HEK293 (cell line): ENCODE measurements around the gene TPD52L1.
A peak's percentile ranks its signal among the peaks of the same experiment; 100 is the strongest.

Experiments used
- CTCF ChIA-PET: fragments of 350-600 bp; formaldehyde crosslinking; extraction: SDS; loops from one replicate; lab custom pipeline; 2021; ENCODE audit warnings: antibody characterized with exemption; lab: Yijun Ruan, JAX
- POLR2A ChIA-PET: fragments of 300-600 bp; formaldehyde crosslinking; extraction: SDS; loops from one replicate; lab custom pipeline; 2020; ENCODE audit warnings: antibody characterized with exemption, inconsistent platforms; lab: Yijun Ruan, JAX
- H3K27ac ChIP-seq: fragments of 200-500 bp; sonication (Bioruptor generic); 2 replicates; pipeline ENCODE4 v1.5.1; 2014; ENCODE audit warnings: low read depth, low read length, control low read depth, inconsistent platforms; ENCODE audit errors: extremely low read depth
- H3K36me3 ChIP-seq, 2 experiments: fragments of 200-500 bp in 1 of 2; sonication (Bioruptor generic) in 1 of 2; 1 replicate in 1 of 2; 2 replicates in 1 of 2; pipeline ENCODE4 v1.5.1; 2014 to 2017; ENCODE audit warnings: inconsistent platforms in 2 of 2, low read length in 2 of 2; ENCODE audit not compliant: control insufficient read depth in 2 of 2, insufficient read depth in 1 of 2
- H3K4me1 ChIP-seq: fragments of 200-500 bp; sonication (Bioruptor generic); 2 replicates; pipeline ENCODE4 v1.5.1; 2014; ENCODE audit warnings: mild to moderate bottlenecking, low read length, inconsistent platforms; ENCODE audit not compliant: control insufficient read depth, insufficient read depth
- H3K4me3 ChIP-seq: 2 replicates; pipeline ENCODE4 v1.5.1; 2011; ENCODE audit warnings: low read depth, mild to moderate bottlenecking, control low read depth, low read length, moderate library complexity
- H3K9me3 ChIP-seq: fragments of 200-500 bp; sonication (Bioruptor generic); 2 replicates; pipeline ENCODE4 v1.5.1; 2014; ENCODE audit warnings: low read depth, low read length, inconsistent platforms; ENCODE audit not compliant: control insufficient read depth, insufficient read depth
- KLF17 ChIP-seq: fragments of 450-650 bp; formaldehyde crosslinking; IDR thresholded peaks from 2 replicates; pipeline ENCODE4 v1.5.1; 2016; ENCODE audit warnings: missing biosample characterization, missing genetic modification characterization
- OSR2 ChIP-seq: fragments of 450-650 bp; formaldehyde crosslinking; IDR thresholded peaks from 2 replicates; pipeline ENCODE4 v1.5.1; 2016; ENCODE audit warnings: missing biosample characterization, missing genetic modification characterization
- WT1 ChIP-seq: fragments of 450-650 bp; formaldehyde crosslinking; IDR thresholded peaks from 2 replicates; pipeline ENCODE4 v1.5.1; 2016; ENCODE audit warnings: missing biosample characterization, missing genetic modification characterization
- ZBTB10 ChIP-seq: fragments of 450-650 bp; formaldehyde crosslinking; IDR thresholded peaks from 2 replicates; pipeline ENCODE4 v1.5.1; 2016; ENCODE audit warnings: missing biosample characterization, missing genetic modification characterization
- ZBTB20 ChIP-seq: fragments of 450-650 bp; formaldehyde crosslinking; IDR thresholded peaks from 2 replicates; pipeline ENCODE4 v1.5.1; 2016; ENCODE audit warnings: missing biosample characterization, missing genetic modification characterization
- ZBTB6 ChIP-seq: fragments of 450-650 bp; formaldehyde crosslinking; IDR thresholded peaks from 2 replicates; pipeline ENCODE4 v1.5.1; 2017; ENCODE audit warnings: missing biosample characterization, missing genetic modification characterization
- ZFHX2 ChIP-seq: fragments of 450-650 bp; formaldehyde crosslinking; conservative IDR thresholded peaks from 2 replicates; pipeline ENCODE4 v1.5.1; 2016; ENCODE audit warnings: missing biosample characterization, missing genetic modification characterization
- ZNF10 ChIP-seq: fragments of 450-650 bp; formaldehyde crosslinking; IDR thresholded peaks from 2 replicates; pipeline ENCODE4 v1.5.1; 2017; ENCODE audit warnings: missing biosample characterization, missing genetic modification characterization
- ZNF16 ChIP-seq: fragments of 450-650 bp; formaldehyde crosslinking; IDR thresholded peaks from 2 replicates; pipeline ENCODE4 v1.5.1; 2016; ENCODE audit warnings: low read depth, missing biosample characterization, missing genetic modification characterization
- ZNF211 ChIP-seq: fragments of 450-650 bp; formaldehyde crosslinking; IDR thresholded peaks from 2 replicates; pipeline ENCODE4 v1.5.1; 2016; ENCODE audit warnings: low read depth, missing biosample characterization, missing genetic modification characterization
- ZNF266 ChIP-seq: fragments of 450-650 bp; formaldehyde crosslinking; IDR thresholded peaks from 2 replicates; pipeline ENCODE4 v1.5.1; 2016; ENCODE audit warnings: missing biosample characterization, missing genetic modification characterization, low read depth
- ZNF350 ChIP-seq: fragments of 450-650 bp; formaldehyde crosslinking; IDR thresholded peaks from 2 replicates; pipeline ENCODE4 v1.5.0; 2017; ENCODE audit warnings: missing biosample characterization, mild to moderate bottlenecking, missing genetic modification characterization
- ZNF394 ChIP-seq: fragments of 450-650 bp; formaldehyde crosslinking; IDR thresholded peaks from 2 replicates; pipeline ENCODE4 v1.5.1; 2016; ENCODE audit warnings: missing biosample characterization, missing genetic modification characterization, mild to moderate bottlenecking, moderate library complexity, borderline replicate concordance
- ZNF488 ChIP-seq: fragments of 450-650 bp; formaldehyde crosslinking; IDR thresholded peaks from 2 replicates; pipeline ENCODE4 v1.5.1; 2016; ENCODE audit warnings: missing biosample characterization, missing genetic modification characterization
- ZNF600 ChIP-seq: fragments of 450-650 bp; formaldehyde crosslinking; IDR thresholded peaks from 2 replicates; pipeline ENCODE4 v1.5.1; 2016; ENCODE audit warnings: missing biosample characterization, missing genetic modification characterization
- ZSCAN23 ChIP-seq: fragments of 450-650 bp; formaldehyde crosslinking; IDR thresholded peaks from 2 replicates; pipeline ENCODE4 v1.5.1; 2016; ENCODE audit warnings: missing biosample characterization, missing genetic modification characterization
- TF ChIP-seq, protein P1 (sequence below): fragments of 450-650 bp; formaldehyde crosslinking; IDR thresholded peaks from 2 replicates; pipeline ENCODE4 v1.5.1; 2016; ENCODE audit warnings: missing biosample characterization, missing genetic modification characterization

TPD52L1 gene

GRCh38 chr6:125183391-125183790, 29.8 kb downstream of the TPD52L1 start:
- no peaks in the 10 kb centered on the region for H3K9me3 ChIP-seq
- no peaks in the 10 kb centered on the region for H3K36me3 ChIP-seq
- no peak overlapping the region for H3K27ac ChIP-seq
- H3K4me1 ChIP-seq = no peaks in the 10 kb centered on the region
- no peak for TF ChIP-seq ZNF16 (tag by site-specific recombination)
- no peak for TF ChIP-seq ZNF488 (tag by site-specific recombination)
- no peak for TF ChIP-seq KLF17 (tag by site-specific recombination)
- no peak for TF ChIP-seq WT1 (tag by site-specific recombination)
- TF ChIP-seq ZNF350 (tag by site-specific recombination) = no peak
- no peak for TF ChIP-seq ZNF394 (tag by site-specific recombination)
- no peak for TF ChIP-seq ZBTB20
- TF ChIP-seq ZNF211 (tag by site-specific recombination) = no peak
- TF ChIP-seq ZNF600 = no peak
- TF ChIP-seq ZNF266 = no peak
- no peak for TF ChIP-seq ZFHX2
- TF ChIP-seq ZBTB10 (tag by site-specific recombination) = no peak
- no peak for TF ChIP-seq ZSCAN23 (tag by site-specific recombination)
- no peak for TF ChIP-seq OSR2
- TF ChIP-seq, all 188 proteins: peak for 0
- CTCF ChIA-PET = interaction anchor here (0.6 to 1.3 kb wide), 3 partner anchors 30 to 130 kb away, joined by 3 read pairs; partner anchors contain the start of gene TPD52L1
- POLR2A ChIA-PET = no interaction called here
- H3K4me3 ChIP-seq = no peak overlapping the region

DNA sequence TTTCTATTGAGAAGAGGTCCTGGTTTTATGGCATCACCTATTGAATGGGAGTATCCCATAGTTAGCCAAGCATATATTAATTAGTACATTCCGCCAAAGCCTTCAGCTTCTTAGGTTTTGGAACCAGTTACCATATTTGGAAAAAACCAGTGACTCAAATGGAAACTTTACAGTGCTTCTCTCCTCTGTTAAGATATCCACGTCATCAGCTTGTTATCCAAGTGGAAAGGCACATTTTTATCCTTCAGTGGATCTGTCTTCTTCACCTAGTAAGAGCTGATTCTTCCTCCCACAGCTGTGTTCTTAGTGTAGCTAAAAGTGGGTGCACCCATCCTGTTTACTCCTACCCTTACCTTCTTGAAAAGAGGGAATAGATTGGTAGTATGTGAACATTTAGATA, 34.5 kb downstream of the TPD52L1 start:
- Histone ChIP-seq H3K9me3 (no peaks in the 10 kb centered on the region), H3K27ac (no peak overlapping the region), H3K36me3 (no peaks in the 10 kb centered on the region), H3K4me3 (no peak overlapping the region), H3K4me1 (peaks cover 4% of the 10 kb centered on the region)
- ChIA-PET CTCF (interaction anchor here (0.6 to 1.2 kb wide), 6 partner anchors 9 to 615 kb away, joined by 3 to 5 read pairs (median 4); no protein-coding TSS in a partner anchor), POLR2A (no interaction called here)
- TF ChIP-seq, protein P1, sequence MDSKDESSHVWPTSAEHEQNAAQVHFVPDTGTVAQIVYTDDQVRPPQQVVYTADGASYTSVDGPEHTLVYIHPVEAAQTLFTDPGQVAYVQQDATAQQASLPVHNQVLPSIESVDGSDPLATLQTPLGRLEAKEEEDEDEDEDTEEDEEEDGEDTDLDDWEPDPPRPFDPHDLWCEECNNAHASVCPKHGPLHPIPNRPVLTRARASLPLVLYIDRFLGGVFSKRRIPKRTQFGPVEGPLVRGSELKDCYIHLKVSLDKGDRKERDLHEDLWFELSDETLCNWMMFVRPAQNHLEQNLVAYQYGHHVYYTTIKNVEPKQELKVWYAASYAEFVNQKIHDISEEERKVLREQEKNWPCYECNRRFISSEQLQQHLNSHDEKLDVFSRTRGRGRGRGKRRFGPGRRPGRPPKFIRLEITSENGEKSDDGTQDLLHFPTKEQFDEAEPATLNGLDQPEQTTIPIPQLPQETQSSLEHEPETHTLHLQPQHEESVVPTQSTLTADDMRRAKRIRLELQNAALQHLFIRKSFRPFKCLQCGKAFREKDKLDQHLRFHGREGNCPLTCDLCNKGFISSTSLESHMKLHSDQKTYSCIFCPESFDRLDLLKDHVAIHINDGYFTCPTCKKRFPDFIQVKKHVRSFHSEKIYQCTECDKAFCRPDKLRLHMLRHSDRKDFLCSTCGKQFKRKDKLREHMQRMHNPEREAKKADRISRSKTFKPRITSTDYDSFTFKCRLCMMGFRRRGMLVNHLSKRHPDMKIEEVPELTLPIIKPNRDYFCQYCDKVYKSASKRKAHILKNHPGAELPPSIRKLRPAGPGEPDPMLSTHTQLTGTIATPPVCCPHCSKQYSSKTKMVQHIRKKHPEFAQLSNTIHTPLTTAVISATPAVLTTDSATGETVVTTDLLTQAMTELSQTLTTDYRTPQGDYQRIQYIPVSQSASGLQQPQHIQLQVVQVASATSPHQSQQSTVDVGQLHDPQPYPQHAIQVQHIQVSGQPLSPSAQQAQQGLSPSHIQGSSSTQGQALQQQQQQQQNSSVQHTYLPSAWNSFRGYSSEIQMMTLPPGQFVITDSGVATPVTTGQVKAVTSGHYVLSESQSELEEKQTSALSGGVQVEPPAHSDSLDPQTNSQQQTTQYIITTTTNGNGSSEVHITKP = 0 out of 2 replicates have a peak, but pooled peaks have one; percentile 24
- TF ChIP-seq ZBTB6 = no peak
- TF ChIP-seq ZNF10 (tag by site-specific recombination) = peak; percentile 49; the same call in 1 of the 2 replicates
